Measurements from ENCODE around the gene LEFTY2.
"Not testable (repeated sequence)": the region's sequence is repeated elsewhere in the genome, so short reads cannot be mapped to it uniquely, and the experiment has no call there.

The LEFTY2 gene

GRCh38 chr1:225899044-225899925 lies 41.7 kb downstream of the LEFTY2 start:
- DNase-seq: no peak

GRCh38 chr1:225897595-225898514 lies 43.2 kb downstream of the LEFTY2 start:
- DNase-seq: no peak

GRCh38 chr1:225896937-225897549 lies 44.0 kb downstream of the LEFTY2 start:
- no peak for DNase-seq

- no peak for DNase-seq
These were observed 44.5 kb downstream of the LEFTY2 start for GRCh38 chr1:225896494-225896893.

GRCh38 chr1:225892307-225892706 lies 48.7 kb downstream of the LEFTY2 start:
- no peak for DNase-seq

- DNase-seq: no peak
These were observed 49.6 kb downstream of the LEFTY2 start for GRCh38 chr1:225891229-225891972.

GRCh38 chr1:225890346-225891228 lies 50.4 kb downstream of the LEFTY2 start:
- no peak for DNase-seq

GRCh38 chr1:225889743-225890142 lies 51.3 kb downstream of the LEFTY2 start:
- no peak for DNase-seq

- no peak for DNase-seq
These were observed 52.0 kb downstream of the LEFTY2 start, which contains the start of gene LEFTY1 for GRCh38 chr1:225888898-225889601. LEFTY1 (minus strand) TSS chr1:225889146; CDS start chr1:225889066, 80 bp downstream.

- DNase-seq: no peak
These were observed 52.6 kb downstream of the LEFTY2 start for GRCh38 chr1:225888289-225888897.

- not testable (repeated sequence) for DNase-seq
These were observed 53.3 kb downstream of the LEFTY2 start for GRCh38 chr1:225887554-225888288.

GRCh38 chr1:225887030-225887314 lies 54.0 kb downstream of the LEFTY2 start:
- DNase-seq: no peak

All from NCI-H1092 (cell line).